ENCODE results near the gene ME1.
"Not testable (repeated sequence)": the region's sequence is repeated elsewhere in the genome, so short reads cannot be mapped to it uniquely, and the experiment has no call there.

The ME1 gene

DNA sequence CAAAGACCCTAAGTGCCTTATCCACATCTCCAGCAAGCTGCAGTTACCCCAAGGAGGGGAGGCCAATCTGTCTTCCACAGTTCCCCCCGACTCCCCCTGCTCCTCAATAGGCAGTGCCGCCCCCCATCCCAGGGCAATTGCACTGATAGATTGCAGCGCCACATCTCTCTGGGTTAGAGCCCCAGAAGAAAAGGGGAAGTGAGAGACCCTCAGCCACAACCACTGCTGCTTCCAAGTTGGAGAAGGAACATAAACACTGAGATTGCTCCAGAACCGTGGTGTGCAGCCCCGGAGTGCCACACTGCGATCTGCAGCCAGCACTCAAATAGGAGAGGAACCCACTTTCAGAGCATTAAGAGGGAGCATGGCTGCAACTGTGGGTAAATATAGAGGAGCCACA, 136.2 kb downstream of the ME1 start:
- TF ChIP-seq, protein P1, sequence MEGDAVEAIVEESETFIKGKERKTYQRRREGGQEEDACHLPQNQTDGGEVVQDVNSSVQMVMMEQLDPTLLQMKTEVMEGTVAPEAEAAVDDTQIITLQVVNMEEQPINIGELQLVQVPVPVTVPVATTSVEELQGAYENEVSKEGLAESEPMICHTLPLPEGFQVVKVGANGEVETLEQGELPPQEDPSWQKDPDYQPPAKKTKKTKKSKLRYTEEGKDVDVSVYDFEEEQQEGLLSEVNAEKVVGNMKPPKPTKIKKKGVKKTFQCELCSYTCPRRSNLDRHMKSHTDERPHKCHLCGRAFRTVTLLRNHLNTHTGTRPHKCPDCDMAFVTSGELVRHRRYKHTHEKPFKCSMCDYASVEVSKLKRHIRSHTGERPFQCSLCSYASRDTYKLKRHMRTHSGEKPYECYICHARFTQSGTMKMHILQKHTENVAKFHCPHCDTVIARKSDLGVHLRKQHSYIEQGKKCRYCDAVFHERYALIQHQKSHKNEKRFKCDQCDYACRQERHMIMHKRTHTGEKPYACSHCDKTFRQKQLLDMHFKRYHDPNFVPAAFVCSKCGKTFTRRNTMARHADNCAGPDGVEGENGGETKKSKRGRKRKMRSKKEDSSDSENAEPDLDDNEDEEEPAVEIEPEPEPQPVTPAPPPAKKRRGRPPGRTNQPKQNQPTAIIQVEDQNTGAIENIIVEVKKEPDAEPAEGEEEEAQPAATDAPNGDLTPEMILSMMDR (conservative IDR thresholded peaks at IDR 0.05; ENCODE audit: low read length): no peak
- no peak for TF ChIP-seq EZH2phosphoT487 (IDR thresholded peaks at IDR 0.05; ENCODE audit: borderline replicate concordance)
- H3F3A ChIP-seq (ENCODE audit: low read depth): no peaks in the 10 kb centered on the region
- H3K36me3 ChIP-seq (ENCODE audit: insufficient read depth, low read length): no peaks in the 10 kb centered on the region
- H3K4me3 ChIP-seq (ENCODE audit: low read length, poor library complexity, severe bottlenecking): no peak overlapping the region
- no peaks in the 10 kb centered on the region for H3K9me3 ChIP-seq (ENCODE audit: insufficient read depth, low read depth, low read length)
- H3K9ac ChIP-seq (ENCODE audit: low read depth, low read length, poor library complexity, severe bottlenecking): no peak overlapping the region
- H3K4me2 ChIP-seq (ENCODE audit: low read depth, low read length, poor library complexity, severe bottlenecking): no peak overlapping the region
- no peaks in the 10 kb centered on the region for H3K27me3 ChIP-seq (ENCODE audit: insufficient read depth, low read length, poor library complexity, severe bottlenecking)
- H3K4me1 ChIP-seq (ENCODE audit: insufficient read depth, low read length, poor library complexity, severe bottlenecking): no peaks in the 10 kb centered on the region
- no peaks in the 10 kb centered on the region for H3K9me2 ChIP-seq (replicated peaks; ENCODE audit: low read depth, low read length)
- H4K20me1 ChIP-seq (ENCODE audit: insufficient read depth, low read length, poor library complexity, severe bottlenecking): no peaks in the 10 kb centered on the region
- H3K79me2 ChIP-seq (ENCODE audit: insufficient read depth, low read length): no peaks in the 10 kb centered on the region
- H2AFZ ChIP-seq (ENCODE audit: low read length): no peak overlapping the region

DNA sequence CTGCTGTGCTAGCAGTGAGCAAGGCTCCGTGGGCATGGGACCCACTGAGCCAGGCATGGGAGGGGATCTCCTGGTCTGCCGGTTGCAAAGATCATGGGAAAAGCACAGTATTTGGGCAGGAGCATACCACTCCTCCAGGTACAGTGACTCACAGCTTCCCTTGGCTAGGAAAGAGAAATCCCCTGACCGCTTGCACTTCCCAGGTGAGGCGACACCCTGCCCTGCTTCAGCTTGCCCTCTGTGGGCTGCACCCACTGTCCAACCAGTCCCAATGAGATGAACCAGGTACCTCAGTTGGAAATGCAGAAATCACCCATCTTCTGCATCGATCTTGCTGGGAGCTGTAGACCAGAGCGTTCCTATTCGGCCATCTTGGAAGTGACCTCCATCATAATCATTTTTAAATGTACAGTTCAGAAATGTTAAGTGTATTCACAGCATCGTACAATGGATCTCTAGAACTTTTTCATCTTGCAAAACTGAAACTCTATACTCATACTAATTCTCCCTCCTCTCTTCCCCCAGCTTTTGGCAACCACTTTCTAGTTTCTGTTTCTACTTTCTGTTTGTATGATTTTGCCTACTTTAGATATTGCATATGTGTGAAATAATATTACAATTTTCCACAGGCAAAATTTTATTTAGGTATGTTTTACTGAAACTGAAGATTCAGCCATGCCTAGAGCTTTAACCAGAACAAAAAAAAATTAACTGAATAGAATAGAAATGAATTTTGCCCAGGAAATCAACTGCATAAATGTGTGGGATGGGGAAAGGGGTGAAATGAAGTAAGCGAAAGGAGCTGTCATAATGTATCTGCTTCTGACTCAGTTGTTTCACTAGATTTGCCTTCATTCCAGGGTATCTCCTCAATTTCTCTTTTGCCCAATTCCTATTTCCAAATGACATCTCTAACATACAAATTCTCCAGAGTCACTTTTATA, 137.7 kb downstream of the ME1 start:
- no peaks in the 10 kb centered on the region for H3K27me3 ChIP-seq (ENCODE audit: insufficient read depth, low read length, poor library complexity, severe bottlenecking)
- no peaks in the 10 kb centered on the region for H3K79me2 ChIP-seq (ENCODE audit: insufficient read depth, low read length)
- no peaks in the 10 kb centered on the region for H3F3A ChIP-seq (ENCODE audit: low read depth)
- no peaks in the 10 kb centered on the region for H4K20me1 ChIP-seq (ENCODE audit: insufficient read depth, low read length, poor library complexity, severe bottlenecking)
- H3K4me3 ChIP-seq (ENCODE audit: low read length, poor library complexity, severe bottlenecking): no peak overlapping the region
- H2AFZ ChIP-seq (ENCODE audit: low read length): no peak overlapping the region
- TF ChIP-seq EZH2phosphoT487 (IDR thresholded peaks at IDR 0.05; ENCODE audit: borderline replicate concordance): no peak
- TF ChIP-seq, protein P1 (conservative IDR thresholded peaks at IDR 0.05; ENCODE audit: low read length): no peak
- no peaks in the 10 kb centered on the region for H3K36me3 ChIP-seq (ENCODE audit: insufficient read depth, low read length)
- no peaks in the 10 kb centered on the region for H3K9me3 ChIP-seq (ENCODE audit: insufficient read depth, low read depth, low read length)
- no peak overlapping the region for H3K4me2 ChIP-seq (ENCODE audit: low read depth, low read length, poor library complexity, severe bottlenecking)
- H3K4me1 ChIP-seq (ENCODE audit: insufficient read depth, low read length, poor library complexity, severe bottlenecking): no peaks in the 10 kb centered on the region
- H3K9ac ChIP-seq (ENCODE audit: low read depth, low read length, poor library complexity, severe bottlenecking): no peak overlapping the region
- H3K9me2 ChIP-seq (replicated peaks; ENCODE audit: low read depth, low read length): no peaks in the 10 kb centered on the region

DNA sequence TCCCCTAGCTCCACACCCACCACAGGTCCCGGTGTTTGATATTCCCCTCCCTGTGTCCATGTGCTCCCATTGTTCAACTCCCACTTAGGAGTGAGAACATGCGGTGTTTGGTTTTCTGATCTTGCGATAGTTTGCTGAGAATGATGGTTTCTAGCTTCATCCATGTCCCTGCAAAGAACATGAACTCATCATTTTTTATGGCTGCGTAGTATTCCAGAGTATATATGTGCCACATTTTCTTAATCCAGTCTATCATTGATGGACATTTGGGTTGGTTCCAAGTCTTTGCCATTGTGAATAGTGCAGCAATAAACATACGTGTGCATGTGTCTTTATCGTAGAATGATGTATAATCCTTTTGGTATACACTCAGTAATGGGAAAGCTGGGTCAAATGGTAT, 143.6 kb downstream of the ME1 start:
- H4K20me1 ChIP-seq (ENCODE audit: insufficient read depth, low read length, poor library complexity, severe bottlenecking); H3K36me3 ChIP-seq (ENCODE audit: insufficient read depth, low read length); H3K4me3 ChIP-seq (ENCODE audit: low read length, poor library complexity, severe bottlenecking): not testable (repeated sequence)

DNA sequence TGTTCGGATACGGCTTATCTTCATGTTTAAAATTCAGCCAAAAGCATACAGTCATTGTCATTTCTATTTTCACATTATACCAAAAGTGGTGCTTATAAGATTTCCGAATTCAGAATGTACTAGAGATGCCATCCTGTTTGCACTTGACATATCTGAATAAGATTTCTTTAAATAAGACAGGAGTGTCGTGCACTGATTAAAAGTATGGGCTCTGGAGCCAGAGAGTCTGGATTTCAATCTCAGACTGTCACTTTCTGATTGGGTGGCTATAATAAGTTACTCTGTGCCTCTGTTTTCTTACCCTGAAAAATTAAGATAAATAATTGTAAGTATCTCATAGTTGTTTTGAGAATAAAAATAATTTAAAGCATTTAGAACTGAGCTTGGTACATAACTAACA, 144.9 kb downstream of the ME1 start:
- TF ChIP-seq EZH2phosphoT487 (IDR thresholded peaks at IDR 0.05; ENCODE audit: borderline replicate concordance): no peak
- TF ChIP-seq, protein P1 (conservative IDR thresholded peaks at IDR 0.05; ENCODE audit: low read length): no peak
- Histone ChIP-seq H3K9me2 (replicated peaks; ENCODE audit: low read depth, low read length) (no peaks in the 10 kb centered on the region), H3K9me3 (ENCODE audit: insufficient read depth, low read depth, low read length) (no peaks in the 10 kb centered on the region), H3K27me3 (ENCODE audit: insufficient read depth, low read length, poor library complexity, severe bottlenecking) (no peaks in the 10 kb centered on the region), H3K9ac (ENCODE audit: low read depth, low read length, poor library complexity, severe bottlenecking) (no peak overlapping the region), H2AFZ (ENCODE audit: low read length) (no peak overlapping the region), H3K4me1 (ENCODE audit: insufficient read depth, low read length, poor library complexity, severe bottlenecking) (no peaks in the 10 kb centered on the region), H3K79me2 (ENCODE audit: insufficient read depth, low read length) (no peaks in the 10 kb centered on the region), H3F3A (ENCODE audit: low read depth) (no peaks in the 10 kb centered on the region), H3K4me3 (ENCODE audit: low read length, poor library complexity, severe bottlenecking) (no peak overlapping the region), H4K20me1 (ENCODE audit: insufficient read depth, low read length, poor library complexity, severe bottlenecking) (no peaks in the 10 kb centered on the region), H3K4me2 (ENCODE audit: low read depth, low read length, poor library complexity, severe bottlenecking) (no peak overlapping the region), H3K36me3 (ENCODE audit: insufficient read depth, low read length) (no peaks in the 10 kb centered on the region)

More for the DNA sequence above, 143.6 kb downstream of the ME1 start:
- H3K79me2 ChIP-seq (ENCODE audit: insufficient read depth, low read length); H3F3A ChIP-seq (ENCODE audit: low read depth); H2AFZ ChIP-seq (ENCODE audit: low read length); H3K9ac ChIP-seq (ENCODE audit: low read depth, low read length, poor library complexity, severe bottlenecking); H3K27me3 ChIP-seq (ENCODE audit: insufficient read depth, low read length, poor library complexity, severe bottlenecking); H3K4me1 ChIP-seq (ENCODE audit: insufficient read depth, low read length, poor library complexity, severe bottlenecking); H3K4me2 ChIP-seq (ENCODE audit: low read depth, low read length, poor library complexity, severe bottlenecking); H3K9me2 ChIP-seq (replicated peaks; ENCODE audit: low read depth, low read length); H3K9me3 ChIP-seq (ENCODE audit: insufficient read depth, low read depth, low read length): not testable (repeated sequence)
